ENCODE measurements around the gene STYXL1.

The STYXL1 gene

DNA sequence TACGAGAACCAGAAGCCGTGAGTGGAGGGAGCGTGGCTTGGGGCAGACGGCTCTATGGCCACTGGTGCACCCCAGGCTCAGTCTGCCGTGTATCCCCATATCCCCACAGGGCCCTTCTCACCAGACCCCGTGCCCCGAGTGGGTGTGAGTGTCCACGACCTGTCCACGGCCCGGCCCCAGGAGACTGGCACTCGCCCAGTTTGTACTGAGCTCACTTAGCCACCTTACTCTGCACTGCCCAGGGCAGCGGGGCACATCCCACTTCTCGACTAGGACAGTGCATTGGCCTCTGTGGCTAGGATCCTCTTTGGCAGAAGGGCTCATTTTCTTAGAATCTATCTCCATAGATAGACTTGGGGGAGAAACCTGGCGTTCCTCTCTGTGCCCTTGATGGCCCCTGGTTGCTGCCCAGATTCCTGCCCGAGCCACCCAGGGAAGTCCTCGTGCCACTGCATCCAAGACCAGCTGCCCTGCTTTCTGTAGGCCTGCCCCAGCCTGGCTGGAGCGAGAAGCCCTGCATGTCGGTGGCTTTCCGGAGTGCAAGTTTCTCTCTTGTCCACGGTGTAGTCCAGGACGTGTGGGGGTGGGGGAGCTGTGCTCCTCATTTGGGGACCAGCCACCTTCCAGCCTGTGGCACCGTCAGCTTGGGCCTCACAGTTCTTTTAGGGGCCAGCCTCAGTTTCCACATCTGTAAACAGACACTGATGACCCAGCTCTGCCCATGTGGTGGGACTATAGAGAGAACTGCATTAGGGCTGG is 65.3 kb downstream of the STYXL1 start:
- FAIRE-seq (no peak), DNase-seq (ENCODE audit: insufficient read length, low spot score) (no peak)

DNA sequence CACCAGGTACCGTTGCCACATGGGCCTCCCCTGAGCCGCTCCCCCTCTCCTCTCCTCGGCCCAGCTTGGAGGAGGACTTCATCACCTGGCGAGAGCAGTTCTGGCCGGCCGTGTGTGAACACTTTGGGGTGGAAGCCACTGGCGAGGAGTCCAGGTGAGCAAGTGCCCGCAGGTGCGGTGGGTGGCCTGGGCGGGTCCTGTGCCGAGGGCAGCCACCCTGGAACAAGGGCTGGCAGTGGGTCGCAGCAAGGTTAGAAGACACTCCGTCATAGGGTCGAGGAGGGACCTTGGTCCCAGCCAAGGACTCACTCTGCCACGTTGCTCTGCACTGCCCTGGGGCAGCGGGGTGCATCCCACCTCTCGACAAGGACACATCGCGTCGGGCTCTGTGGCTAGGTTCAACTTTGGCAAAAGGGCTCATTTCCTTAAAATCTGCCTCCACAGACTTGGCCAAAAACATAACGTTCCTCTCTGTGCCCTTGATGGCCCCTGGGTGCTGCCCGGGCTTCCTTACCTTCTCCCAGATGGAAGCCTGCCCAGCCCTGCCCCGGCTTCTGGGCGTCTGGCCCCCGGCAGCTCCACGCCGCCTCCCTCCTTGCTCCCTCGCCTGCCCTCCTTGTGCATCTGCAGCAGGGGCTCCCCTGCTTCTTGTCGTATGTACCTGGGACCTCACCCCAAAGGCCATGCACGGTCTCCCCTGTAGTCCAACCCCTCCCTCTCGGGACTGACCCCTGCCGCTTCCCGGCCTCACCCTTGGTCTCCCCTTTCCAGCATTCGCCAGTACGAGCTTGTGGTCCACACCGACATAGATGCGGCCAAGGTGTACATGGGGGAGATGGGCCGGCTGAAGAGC is 66.1 kb downstream of the STYXL1 start:
- DNase-seq (ENCODE audit: insufficient read length, low spot score) = no peak
- FAIRE-seq = no peak

DNA sequence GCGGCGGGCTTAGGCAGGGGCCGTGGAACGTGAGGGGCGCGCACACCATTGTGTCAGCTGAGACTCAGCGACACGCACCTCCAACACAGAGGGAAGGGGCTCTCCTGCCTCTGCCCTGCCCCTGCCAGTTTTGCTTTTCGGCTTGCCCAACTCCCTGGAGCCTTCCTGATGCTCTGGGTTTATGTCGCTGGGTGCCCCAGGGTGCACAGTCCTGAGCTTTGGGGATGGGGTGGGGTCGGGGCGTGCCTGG is 66.7 kb downstream of the STYXL1 start:
- no peak for FAIRE-seq
- no peak for DNase-seq (ENCODE audit: insufficient read length, low spot score)

DNA sequence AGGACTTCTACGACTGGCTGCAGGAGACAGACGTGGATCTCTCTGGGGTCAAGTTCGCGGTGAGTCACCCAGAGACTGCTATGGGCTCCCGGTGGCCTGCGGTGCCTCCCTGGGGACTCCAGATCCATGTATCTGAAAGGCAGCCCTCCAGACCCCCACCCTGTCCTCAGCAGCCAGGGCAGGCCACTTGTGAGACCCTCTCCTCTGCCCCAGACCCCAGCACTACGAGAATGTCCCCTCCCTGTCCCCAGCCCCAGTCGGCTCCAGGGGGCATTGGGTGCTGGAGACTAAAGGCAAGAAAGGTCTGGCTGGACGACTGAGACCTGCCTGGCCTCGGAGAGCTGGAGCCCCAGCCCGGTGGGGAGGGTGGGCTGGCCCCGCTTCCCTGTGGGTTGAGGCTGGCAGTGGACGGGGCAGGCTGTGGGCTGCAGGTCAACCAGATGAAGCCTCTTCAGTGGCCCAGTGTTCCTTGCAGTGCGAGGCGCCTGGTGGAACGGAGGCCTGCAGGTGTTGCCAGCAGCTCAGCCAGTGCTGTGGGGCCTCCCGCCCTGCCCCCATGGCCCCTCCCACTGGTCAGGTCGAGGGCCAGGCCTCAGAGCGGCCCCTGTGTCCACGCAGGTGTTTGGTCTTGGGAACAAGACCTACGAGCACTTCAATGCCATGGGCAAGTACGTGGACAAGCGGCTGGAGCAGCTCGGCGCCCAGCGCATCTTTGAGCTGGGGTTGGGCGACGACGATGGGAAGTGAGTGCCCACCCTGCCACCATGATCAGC is 67.2 kb downstream of the STYXL1 start:
- FAIRE-seq (no peak), DNase-seq (ENCODE audit: insufficient read length, low spot score) (no peak)

DNA sequence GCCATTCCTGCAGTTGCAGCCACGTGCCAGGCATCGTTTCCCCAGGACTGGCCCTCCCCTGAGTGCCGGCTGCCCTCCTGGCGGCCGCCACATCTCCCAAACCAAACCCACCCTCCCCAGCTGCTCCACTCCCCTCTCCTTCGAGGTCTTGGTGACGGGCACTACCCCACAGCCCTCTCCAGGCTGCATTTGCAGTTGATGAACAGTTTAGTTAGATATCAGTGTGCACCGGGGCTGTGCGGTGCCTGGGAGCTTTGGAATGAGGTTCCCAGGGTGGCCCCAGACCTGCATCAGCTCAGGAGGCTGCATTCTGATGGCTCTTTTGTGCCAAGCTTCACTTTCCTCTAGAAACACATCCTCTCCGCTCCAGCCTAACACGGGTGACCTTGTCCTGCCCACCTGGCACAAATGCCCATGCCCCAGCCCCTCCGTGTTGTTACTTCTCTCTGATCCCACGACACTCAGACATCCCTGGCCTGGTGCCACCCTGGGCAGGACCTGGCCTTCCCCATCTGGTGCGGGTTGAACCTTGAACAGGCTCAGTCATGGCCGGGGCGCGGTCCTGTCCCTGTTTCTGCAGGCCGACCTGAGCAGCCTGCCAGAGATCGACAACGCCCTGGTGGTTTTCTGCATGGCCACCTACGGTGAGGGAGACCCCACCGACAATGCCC is 67.9 kb downstream of the STYXL1 start:
- FAIRE-seq (no peak), DNase-seq (ENCODE audit: insufficient read length, low spot score) (no peak)

DNA sequence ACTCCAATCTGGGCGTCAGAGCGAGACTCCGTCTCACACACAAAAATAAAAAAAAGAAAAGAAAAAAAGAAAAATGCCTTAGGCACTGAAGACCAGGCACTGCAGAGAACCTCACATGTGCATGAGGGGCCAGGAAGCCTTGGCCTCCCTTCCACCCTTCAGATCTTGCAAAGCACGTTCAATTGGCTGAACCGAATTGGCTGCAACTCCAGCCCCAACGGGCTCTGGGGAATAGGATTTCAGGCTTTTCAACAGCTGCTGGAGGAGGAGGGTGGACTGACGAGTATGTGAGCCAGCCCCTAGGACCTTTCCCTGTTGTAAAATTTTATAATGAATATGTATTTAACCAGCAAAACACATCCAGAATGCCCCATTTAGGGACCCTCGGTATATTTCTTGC is 70.1 kb downstream of the STYXL1 start:
- no peak for DNase-seq (ENCODE audit: insufficient read length, low spot score)

DNA sequence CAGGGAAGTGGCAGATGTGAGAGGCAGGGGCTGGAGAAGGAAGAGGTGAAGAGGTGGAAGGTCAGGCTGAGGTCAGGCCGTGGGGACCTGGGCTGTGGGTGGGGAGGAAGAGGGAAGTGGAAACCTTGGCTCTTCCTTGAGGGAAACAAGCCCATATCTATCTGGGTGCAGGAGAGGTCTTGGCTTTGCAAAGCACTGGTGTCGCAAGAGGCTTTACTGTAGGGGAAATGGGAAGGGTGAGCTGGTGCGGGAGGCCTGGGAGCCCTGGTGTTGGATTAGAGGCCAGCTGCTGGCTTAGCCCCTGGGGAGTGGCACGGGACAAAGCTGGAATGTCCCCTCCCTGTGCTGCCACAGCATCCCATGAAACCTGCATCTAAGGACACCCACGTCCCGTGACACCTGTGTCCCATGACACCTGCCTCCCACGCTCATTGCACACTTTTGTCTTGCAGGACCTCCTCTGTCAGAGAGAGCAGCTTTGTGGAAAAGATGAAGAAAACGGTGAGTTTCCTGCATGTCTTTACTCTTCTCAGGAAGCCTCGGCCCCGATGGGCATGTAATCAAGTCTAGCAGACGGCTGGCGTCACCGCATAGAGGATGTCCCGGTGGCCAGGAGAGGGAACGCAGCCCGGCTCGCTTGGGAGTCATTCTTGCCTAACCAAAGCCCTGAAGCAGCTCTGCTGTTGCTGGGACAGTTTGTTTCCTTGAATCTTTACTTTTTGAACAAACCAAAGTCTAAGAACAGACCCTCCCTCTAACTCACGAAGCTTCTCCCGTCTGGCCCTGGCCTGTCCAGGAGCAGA is 75.6 kb downstream of the STYXL1 start:
- DNase-seq (ENCODE audit: insufficient read length, low spot score) = no peak
- FAIRE-seq = no peak

More for the DNA sequence above, 70.1 kb downstream of the STYXL1 start:
- FAIRE-seq = no peak

DNA sequence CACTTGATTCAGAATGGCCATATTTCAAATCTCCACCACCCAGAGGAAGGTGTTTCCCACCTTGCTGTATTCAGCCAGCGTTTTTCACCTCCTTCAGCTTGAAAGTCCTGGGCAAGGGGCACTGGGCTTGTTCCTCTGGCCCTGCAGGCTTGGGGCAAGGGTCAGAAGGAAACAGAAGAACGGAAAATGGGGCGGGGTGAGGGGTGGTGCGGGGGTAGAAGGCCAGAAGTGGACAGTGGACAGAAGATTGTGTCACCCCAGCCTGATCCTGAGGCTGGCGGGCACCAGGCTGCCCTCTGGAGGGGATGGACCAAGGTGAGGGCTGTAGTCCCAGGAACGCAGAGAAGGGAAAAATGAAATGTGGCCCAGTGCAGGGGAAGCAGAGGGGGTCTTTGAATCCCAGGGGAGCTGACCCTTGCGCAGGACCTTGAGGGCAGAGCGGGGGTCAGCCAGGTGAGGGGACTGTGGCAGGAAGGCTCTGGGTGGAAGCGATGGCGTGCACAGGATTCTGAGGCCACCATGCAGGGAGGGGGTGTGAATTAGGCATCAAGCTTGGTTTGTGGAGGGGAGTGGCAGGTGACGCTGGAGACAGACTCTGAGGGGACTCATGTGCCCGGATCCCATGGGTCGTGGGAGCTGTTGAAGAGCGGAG is 76.4 kb downstream of the STYXL1 start:
- DNase-seq (ENCODE audit: insufficient read length, low spot score) = no peak
- FAIRE-seq = no peak

DNA sequence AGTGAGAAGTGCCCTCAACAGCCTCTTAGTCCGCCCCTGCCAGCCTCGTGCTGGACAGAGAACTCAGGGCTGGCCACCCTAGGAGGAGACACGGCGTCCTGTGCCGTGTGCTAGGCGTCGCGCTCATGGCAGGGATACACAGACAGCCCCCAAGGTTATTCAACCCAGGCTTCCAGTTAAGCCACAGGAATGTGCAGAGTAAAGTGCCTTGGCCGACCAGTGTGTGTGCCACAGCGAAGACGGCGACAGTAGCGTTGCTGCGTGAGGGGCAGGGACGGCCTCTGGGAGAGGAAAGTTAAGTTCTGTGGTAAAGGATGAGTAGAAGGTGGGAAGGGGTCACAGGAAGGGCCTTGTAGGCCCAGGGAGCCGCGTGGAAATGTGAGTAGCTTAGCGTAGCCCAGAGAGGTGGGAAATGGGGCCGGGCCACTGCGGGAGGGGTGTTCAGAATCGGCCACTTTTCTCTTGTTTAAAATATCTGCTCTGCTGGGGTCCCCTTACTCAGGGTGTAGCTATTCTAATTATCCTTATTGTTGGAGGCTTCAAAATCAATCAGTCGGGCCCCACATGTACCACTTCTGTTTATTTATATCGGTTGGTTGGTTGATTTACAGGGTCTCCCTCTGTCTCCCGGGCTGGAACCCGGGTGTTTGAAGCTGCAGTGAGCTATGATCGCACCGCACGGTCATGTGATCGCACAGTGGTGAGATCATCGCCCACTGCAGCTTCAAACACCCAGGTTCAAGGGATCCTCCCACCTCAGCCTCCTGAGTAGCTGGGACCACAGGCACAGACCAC is 77.9 kb downstream of the STYXL1 start:
- no peak for FAIRE-seq
- no peak for DNase-seq (ENCODE audit: insufficient read length, low spot score)

DNA sequence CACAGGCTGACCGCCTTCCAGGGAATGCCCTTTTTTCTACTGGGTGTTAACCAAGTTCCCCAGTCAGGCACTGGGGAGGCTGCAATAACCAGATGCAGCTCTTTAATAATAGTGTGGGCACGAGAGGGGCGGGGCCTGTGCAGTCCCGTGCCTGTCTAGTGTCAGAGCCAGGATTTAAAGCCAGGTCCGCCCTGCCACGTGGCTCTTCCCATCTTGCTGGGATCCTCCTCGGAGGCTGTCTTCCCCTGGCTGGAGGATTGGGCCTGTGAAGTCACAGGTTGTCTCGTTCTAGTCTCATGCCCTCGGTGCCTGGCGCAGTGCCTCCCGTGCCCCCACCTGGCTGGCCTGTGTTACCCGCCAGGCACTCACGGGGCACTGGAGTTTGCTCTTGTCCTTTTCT is 78.6 kb downstream of the STYXL1 start:
- FAIRE-seq (no peak), DNase-seq (ENCODE audit: insufficient read length, low spot score) (no peak)

DNA sequence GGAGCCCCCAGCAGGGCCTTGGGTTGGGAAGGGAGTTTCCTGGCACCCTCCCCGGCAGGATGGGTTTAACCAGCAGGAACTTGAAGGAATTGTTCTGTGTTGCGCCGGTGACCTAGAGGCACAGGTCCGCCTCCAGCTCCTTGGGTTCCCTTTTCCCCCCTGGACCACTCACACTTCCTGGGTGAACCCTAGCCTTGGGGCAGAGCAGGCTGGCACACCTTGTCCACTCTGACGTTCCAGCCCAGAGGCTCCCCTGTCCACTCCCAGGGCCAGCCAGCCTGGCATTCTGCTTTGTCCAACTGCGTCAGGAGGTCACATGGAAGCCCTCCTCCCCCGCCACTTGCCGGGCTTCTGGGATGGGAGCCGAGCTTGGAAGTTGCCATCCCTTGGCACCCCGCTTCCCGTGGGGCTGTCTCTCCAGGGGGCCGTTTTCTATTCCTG is 79.2 kb downstream of the STYXL1 start:
- no peak for FAIRE-seq

DNA sequence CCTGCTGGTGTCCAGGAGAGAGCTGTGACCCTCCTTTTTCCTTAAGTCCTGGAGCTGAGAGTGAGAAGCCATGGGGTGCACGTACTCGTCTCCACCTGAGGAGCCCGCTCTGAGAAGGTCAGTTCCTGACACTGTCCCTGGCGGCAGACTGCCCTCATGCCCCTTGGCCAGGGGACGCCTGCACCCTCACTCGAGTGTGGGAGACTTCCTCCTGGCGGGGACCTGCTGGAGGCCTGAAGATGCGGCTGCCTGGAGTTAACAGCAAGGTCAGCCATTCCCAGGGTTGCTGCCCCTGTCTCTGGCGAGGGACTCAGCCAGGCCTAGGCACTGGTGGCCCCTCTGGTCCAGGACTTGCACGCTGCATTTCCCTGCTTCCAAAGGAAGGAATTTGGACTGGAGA is 79.8 kb downstream of the STYXL1 start:
- FAIRE-seq = no peak

More for the DNA sequence above, 79.2 kb downstream of the STYXL1 start:
- DNase-seq (ENCODE audit: insufficient read length, low spot score) = no peak

DNA sequence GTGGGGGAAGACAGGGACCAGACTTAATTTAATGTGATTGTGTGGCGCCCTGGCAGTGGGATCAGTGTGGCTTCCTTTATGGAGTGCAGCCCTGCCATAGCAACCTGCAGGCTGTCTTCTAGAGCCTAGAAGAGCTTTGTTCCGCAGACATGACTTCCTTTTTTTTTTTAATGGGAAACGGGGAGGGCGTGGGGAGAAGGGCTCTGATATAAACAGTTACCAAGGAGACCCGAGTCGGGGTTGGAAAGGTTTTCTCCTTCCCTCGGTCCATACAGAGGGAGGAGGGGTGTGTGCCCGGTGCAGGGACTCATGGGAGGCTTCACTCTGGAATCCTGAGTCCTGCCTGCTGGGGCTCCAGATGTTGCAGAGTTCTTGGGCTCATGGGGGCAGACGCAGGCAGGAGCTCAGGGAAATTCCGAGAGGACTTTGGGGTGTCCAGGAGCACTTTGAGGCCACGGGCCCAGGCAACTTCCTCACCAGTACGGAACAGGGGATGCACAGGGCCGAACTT is 80.3 kb downstream of the STYXL1 start:
- DNase-seq (ENCODE audit: insufficient read length, low spot score) (no peak), FAIRE-seq (no peak)

More for the DNA sequence above, 79.8 kb downstream of the STYXL1 start:
- no peak for DNase-seq (ENCODE audit: insufficient read length, low spot score)

DNA sequence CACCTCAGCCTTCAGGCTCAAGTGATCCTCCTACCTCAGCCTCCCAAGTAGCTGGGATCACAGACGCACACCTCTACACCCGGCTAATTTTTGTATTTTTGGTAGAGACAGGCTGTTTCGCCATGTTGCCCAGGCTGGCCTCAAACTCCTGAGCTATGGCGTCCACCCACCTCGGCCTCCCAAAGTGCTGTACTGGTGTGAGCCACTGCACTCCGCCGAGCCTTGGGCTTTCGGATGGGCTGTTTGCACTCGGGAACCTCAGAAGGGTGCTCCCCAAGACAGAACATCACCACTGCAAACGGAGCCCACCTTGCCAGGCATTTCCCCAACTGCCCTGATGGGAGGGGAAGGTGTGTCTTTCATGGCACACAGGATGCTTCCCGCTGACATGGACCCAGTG is 80.7 kb downstream of the STYXL1 start:
- FAIRE-seq (no peak), DNase-seq (ENCODE audit: insufficient read length, low spot score) (no peak)

DNA sequence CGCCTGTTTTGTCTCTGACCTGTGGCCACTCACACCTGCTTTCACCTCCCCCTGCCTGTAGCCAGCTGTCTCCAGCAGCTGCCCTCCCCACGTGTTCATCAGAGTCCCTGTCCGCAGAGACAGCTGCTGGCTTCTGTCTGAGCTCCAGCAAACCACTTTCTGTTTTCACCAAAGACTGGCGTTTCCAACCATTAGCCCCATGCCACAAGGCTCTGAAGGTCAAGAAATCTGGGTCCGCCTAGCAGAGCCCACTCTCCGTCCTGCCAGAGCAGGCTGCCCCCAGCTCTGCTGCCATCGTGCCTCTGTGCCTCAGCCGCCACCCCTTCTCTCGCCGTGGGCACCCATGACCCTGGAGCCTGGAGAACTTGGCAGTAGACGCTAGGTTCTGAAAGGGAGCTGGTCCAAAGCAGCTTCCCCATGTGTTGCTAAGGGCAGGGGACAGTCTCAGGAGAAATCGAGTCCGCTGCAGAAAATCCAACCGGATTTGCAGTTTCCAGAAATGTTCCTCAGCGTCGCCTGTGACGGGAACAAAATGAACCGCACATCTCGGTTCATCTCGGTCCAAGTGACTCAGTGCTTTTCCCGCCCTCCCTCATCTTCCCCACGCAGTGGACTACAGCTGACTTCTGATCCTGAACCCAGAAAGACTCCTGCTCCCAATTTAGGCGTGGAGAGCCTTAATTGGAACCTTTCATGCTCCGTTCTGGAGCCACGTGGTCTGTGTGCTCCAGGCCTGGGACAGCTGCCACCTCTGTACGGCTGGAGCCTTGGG is 81.4 kb downstream of the STYXL1 start:
- DNase-seq (ENCODE audit: insufficient read length, low spot score) = no peak
- FAIRE-seq = no peak

DNA sequence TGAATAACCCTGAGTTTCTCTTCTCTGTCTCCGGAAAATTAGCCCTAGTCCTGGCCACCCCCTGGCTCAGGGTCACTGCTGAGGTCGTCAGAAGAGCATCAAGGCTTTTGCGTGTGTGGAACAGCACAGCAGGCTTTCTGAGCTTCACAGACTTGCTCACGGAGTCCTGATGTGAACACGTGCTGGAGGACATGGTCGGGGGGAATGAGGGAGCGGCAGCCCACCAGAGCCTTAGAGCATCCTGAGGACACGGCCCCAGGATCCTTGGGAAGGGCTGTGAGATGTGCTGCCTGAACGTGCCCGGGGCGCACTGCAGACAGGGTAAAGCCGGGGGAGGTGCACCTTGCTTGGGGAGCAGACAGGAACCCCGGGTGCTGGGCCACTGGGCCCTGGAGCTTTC is 82.2 kb downstream of the STYXL1 start:
- FAIRE-seq (no peak), DNase-seq (ENCODE audit: insufficient read length, low spot score) (no peak)

DNA sequence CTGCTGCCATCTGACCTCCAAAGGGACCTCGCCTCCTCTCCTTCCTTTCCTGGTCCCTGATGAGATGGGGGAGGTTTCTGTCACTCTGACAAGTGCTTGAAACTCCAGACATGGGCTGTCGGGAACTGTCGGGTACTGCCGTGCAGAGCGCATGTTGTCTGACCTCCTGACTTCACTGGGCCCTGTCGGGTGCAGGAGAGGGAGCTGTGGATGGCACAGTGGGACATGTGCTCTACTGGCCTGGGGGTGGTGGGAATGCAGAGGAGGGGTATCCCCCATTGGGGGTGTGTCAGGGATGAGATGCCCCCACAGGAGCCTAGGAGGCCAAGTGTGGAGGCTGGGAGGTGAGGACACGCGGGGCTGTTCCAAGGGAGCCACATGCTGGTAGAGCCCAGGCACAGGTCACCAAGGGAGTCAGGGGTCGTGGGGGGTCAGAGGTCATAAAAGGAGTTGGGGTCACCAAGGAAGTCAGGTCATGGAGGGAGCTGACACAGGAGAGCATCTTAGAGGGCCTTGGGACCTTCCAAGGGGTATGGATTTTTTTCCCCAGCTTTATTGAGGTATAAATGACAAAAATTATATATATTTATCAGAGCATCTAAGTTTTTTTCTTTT is 84.3 kb downstream of the STYXL1 start:
- DNase-seq (ENCODE audit: insufficient read length, low spot score) = no peak
- FAIRE-seq = no peak

Data from GM19239 (cell line).